Ishikawa (cell line): ENCODE measurements around the gene WFIKKN1.

ENCODE experiments used
- CREB1 ChIP-seq: IDR thresholded peaks from 2 replicates; pipeline ENCODE4 v1.6.1; 2012; ENCODE audit warnings: low read depth
- EGR1 ChIP-seq: IDR thresholded peaks from 2 replicates; pipeline ENCODE4 v1.6.1; 2012
- TAF1 ChIP-seq: IDR thresholded peaks from 2 replicates; pipeline ENCODE4 v1.6.1; 2012; ENCODE audit warnings: low read depth, mild to moderate bottlenecking
- TF ChIP-seq, protein P1 (sequence below): IDR thresholded peaks from 2 replicates; pipeline ENCODE4 v1.6.1; 2012; ENCODE audit warnings: low read depth, mild to moderate bottlenecking
- TF ChIP-seq, protein P2 (sequence below): IDR thresholded peaks from 2 replicates; pipeline ENCODE4 v1.6.1; 2012

DNA sequence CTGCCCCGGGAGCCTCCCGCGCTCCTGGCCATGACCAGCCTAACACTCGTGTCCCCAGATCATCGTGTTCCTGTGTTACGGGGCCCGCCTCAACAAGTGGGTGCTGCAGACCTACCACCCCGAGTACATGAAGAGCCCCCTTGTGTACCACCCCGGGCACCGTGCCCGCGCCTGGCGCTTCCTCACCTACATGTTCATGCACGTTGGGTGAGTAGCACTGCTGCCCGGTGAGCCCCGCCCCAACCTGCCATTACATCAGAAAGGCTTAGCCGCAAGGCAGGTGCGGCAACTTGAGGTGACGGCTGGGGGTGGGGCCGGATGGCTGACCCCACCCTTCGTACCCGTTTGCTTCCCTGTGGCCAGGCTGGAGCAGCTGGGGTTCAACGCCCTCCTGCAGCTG lies 46.1 kb downstream of the WFIKKN1 start:
- TF ChIP-seq, protein P1, sequence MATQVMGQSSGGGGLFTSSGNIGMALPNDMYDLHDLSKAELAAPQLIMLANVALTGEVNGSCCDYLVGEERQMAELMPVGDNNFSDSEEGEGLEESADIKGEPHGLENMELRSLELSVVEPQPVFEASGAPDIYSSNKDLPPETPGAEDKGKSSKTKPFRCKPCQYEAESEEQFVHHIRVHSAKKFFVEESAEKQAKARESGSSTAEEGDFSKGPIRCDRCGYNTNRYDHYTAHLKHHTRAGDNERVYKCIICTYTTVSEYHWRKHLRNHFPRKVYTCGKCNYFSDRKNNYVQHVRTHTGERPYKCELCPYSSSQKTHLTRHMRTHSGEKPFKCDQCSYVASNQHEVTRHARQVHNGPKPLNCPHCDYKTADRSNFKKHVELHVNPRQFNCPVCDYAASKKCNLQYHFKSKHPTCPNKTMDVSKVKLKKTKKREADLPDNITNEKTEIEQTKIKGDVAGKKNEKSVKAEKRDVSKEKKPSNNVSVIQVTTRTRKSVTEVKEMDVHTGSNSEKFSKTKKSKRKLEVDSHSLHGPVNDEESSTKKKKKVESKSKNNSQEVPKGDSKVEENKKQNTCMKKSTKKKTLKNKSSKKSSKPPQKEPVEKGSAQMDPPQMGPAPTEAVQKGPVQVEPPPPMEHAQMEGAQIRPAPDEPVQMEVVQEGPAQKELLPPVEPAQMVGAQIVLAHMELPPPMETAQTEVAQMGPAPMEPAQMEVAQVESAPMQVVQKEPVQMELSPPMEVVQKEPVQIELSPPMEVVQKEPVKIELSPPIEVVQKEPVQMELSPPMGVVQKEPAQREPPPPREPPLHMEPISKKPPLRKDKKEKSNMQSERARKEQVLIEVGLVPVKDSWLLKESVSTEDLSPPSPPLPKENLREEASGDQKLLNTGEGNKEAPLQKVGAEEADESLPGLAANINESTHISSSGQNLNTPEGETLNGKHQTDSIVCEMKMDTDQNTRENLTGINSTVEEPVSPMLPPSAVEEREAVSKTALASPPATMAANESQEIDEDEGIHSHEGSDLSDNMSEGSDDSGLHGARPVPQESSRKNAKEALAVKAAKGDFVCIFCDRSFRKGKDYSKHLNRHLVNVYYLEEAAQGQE: no peak
- TF ChIP-seq CREB1 (no peak), TAF1 (no peak), EGR1 (no peak)
- TF ChIP-seq, protein P2, sequence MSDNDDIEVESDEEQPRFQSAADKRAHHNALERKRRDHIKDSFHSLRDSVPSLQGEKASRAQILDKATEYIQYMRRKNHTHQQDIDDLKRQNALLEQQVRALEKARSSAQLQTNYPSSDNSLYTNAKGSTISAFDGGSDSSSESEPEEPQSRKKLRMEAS: no peak
